Body of pancreas (tissue), 4 donors: ENCODE data around the gene ARID5A.

Experiments
- POLR2A ChIP-seq, 3 donors: fragments of 450-650 bp; IDR thresholded peaks; one replicate each; pipeline ENCODE4 v1.6.1; 2016; ENCODE audit warnings: antibody characterized with exemption in 3 of 3, mild to moderate bottlenecking in 2 of 3
- TF ChIP-seq, protein P1 (sequence below), 7 experiments: fragments of 450-650 bp in 4 of 7; fragments of 200-600 bp in 3 of 7; sonication (generic) in 3 of 7; IDR thresholded peaks; one replicate each; pipeline ENCODE4 v1.5.1; 2016 to 2019; ENCODE audit warnings: antibody characterized with exemption in 7 of 7

- TF ChIP-seq POLR2A (IDR thresholded peaks at IDR 0.05), result no peak
- TF ChIP-seq, protein P1, sequence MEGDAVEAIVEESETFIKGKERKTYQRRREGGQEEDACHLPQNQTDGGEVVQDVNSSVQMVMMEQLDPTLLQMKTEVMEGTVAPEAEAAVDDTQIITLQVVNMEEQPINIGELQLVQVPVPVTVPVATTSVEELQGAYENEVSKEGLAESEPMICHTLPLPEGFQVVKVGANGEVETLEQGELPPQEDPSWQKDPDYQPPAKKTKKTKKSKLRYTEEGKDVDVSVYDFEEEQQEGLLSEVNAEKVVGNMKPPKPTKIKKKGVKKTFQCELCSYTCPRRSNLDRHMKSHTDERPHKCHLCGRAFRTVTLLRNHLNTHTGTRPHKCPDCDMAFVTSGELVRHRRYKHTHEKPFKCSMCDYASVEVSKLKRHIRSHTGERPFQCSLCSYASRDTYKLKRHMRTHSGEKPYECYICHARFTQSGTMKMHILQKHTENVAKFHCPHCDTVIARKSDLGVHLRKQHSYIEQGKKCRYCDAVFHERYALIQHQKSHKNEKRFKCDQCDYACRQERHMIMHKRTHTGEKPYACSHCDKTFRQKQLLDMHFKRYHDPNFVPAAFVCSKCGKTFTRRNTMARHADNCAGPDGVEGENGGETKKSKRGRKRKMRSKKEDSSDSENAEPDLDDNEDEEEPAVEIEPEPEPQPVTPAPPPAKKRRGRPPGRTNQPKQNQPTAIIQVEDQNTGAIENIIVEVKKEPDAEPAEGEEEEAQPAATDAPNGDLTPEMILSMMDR (IDR thresholded peaks at IDR 0.05), result no peak
These were observed 60.0 kb downstream of the ARID5A start for GRCh38 chr2:96596596-96596995.
